ENCODE results near the gene CTCF. TPM values are rescaled to one million over a fixed set of nuclear protein-coding genes. Genes with fewer than 3 reads are reported as not detected.

CTCF gene
- total and polyA plus RNA-seq, 12 donors, result 11.9 to 31.0 (median 23.8) TPM

DNA sequence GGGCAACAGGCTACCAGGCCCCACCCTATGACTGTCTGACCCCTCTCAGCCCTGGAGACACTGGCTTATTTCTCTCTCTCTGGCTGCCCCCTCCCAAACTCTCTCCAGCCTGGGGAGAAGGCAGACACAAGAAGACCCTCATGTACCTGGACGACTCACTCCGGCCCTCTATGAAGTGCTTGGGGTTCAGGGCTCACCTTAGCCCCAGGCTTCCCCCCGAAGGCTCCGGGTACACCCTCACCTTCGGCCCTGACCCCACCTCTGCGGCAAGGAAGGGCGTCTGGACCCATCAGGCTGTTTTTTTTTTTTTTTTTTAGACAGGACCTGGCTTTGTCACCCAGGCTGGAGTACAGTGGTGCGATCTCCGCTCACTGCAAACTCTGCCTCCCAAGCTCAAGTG lies 81.7 kb downstream of the CTCF start:
- Histone ChIP-seq H3K4me1 (peaks cover 0 to 47% (median 19%) of the 10 kb centered on the region in 9 donors), H3K9me3 (no peaks in the 10 kb centered on the region), H3K27me3 (peaks cover 22 to 48% (median 43%) of the 10 kb centered on the region in 7 donors), H3K36me3 (peaks cover 0 to 11% (median 2%) of the 10 kb centered on the region in 9 donors), H3K4me3 (no peak overlapping the region), H3K27ac (no peak overlapping the region)
- intact Hi-C loops (cut with DNase I), result loop anchor here in 9 of 10 donors (2.0 to 10.0 kb wide), 5 partner anchors 77 to 123 kb away; partner anchors contain the start of gene CTCF (in 5 of the 9)
- 88 to 93% methylated on average over 9 of the region's 9 CpGs for WGBS, 2 donors
- DNase-seq, result no peak
- ATAC-seq, result no peak
- TF ChIP-seq, protein P1, sequence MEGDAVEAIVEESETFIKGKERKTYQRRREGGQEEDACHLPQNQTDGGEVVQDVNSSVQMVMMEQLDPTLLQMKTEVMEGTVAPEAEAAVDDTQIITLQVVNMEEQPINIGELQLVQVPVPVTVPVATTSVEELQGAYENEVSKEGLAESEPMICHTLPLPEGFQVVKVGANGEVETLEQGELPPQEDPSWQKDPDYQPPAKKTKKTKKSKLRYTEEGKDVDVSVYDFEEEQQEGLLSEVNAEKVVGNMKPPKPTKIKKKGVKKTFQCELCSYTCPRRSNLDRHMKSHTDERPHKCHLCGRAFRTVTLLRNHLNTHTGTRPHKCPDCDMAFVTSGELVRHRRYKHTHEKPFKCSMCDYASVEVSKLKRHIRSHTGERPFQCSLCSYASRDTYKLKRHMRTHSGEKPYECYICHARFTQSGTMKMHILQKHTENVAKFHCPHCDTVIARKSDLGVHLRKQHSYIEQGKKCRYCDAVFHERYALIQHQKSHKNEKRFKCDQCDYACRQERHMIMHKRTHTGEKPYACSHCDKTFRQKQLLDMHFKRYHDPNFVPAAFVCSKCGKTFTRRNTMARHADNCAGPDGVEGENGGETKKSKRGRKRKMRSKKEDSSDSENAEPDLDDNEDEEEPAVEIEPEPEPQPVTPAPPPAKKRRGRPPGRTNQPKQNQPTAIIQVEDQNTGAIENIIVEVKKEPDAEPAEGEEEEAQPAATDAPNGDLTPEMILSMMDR (IDR thresholded peaks at IDR 0.05), result no peak

- intact Hi-C loops (cut with DNase I), result loop anchor here in 5 of 10 donors (1.0 to 10.0 kb wide), 4 partner anchors 101 to 125 kb away; no protein-coding TSS in a partner anchor
- Histone ChIP-seq H3K27me3 (peaks cover 24 to 62% (median 59%) of the 10 kb centered on the region in 7 donors), H3K36me3 (no peaks in the 10 kb centered on the region), H3K27ac (peak overlapping the region in 1 of 10 donors; percentile 75), H3K4me1 (peaks cover 0 to 46% (median 19%) of the 10 kb centered on the region in 9 donors), H3K9me3 (no peaks in the 10 kb centered on the region), H3K4me3 (peak overlapping the region in 6 of 10 donors; percentile 15 to 56 (median 46))
- TF ChIP-seq, protein P1 (IDR thresholded peaks at IDR 0.05), result no peak
- ATAC-seq (no peak), DNase-seq (no peak)
- 84 to 87% methylated on average over 15 of the region's 15 CpGs for WGBS, 2 donors
Observed at GRCh38 chr16:67645397-67646121, 83.2 kb downstream of the CTCF start.

- TF ChIP-seq, protein P1 (IDR thresholded peaks at IDR 0.05), result no peak
- no peak for DNase-seq
- H3K4me3 ChIP-seq, result no peak overlapping the region
- H3K4me1 ChIP-seq, result peaks cover 0 to 39% (median 13%) of the 10 kb centered on the region in 9 donors
- 68 to 79% methylated on average over 15 of the region's 15 CpGs for whole genome bisulfite sequencing, 2 donors
- H3K27ac ChIP-seq, result no peak overlapping the region
- H3K36me3 ChIP-seq, result no peaks in the 10 kb centered on the region
- intact Hi-C loops (cut with DNase I), result loop anchor here in 3 of 10 donors (5.0 to 10.0 kb wide), 2 partner anchors 102 to 125 kb away; no protein-coding TSS in a partner anchor
- peaks cover 24 to 78% (median 72%) of the 10 kb centered on the region in 7 donors for H3K27me3 ChIP-seq
- H3K9me3 ChIP-seq, result no peaks in the 10 kb centered on the region
- no peak for ATAC-seq
Observed at GRCh38 chr16:67647111-67647651, 84.9 kb downstream of the CTCF start.

DNA sequence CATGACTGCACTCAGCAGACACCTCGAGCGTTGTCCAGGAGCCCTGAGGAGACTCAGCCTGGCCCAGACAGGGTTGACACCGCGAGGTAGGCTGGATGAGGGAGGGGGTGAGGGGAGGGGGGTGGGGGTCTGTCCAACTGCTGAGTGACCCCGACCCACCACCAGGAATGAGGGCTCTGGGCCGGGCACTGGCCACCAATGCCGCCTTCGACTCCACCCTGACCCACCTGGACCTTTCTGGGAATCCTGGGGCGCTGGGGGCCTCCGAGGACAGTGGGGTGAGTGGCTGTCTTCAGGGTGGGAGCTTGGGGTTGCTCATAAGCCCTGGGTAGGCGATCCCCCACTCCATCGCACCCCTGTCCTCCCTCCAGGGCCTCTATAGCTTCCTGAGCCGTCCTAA lies 85.4 kb downstream of the CTCF start:
- 78 to 82% methylated on average over 13 of the region's 13 CpGs for WGBS, 2 donors
- ATAC-seq (no peak), DNase-seq (no peak)
- peaks cover 24 to 83% (median 77%) of the 10 kb centered on the region in 7 donors for H3K27me3 ChIP-seq
- no peak overlapping the region for H3K27ac ChIP-seq
- intact Hi-C loops (cut with DNase I), result loop anchor here in 3 of 10 donors (5.0 to 10.0 kb wide), 2 partner anchors 103 to 125 kb away; no protein-coding TSS in a partner anchor
- H3K4me1 ChIP-seq, result peaks cover 0 to 34% (median 12%) of the 10 kb centered on the region in 9 donors
- H3K36me3 ChIP-seq, result no peaks in the 10 kb centered on the region
- TF ChIP-seq, protein P1 (IDR thresholded peaks at IDR 0.05), result no peak
- no peaks in the 10 kb centered on the region for H3K9me3 ChIP-seq
- H3K4me3 ChIP-seq, result no peak overlapping the region
